OCI-LY7 (cell line): ENCODE data around the gene ADARB2.

Experiments used
- CTCF ChIP-seq: fragments of 200-600 bp; sonication (generic); conservative IDR thresholded peaks from 2 replicates; pipeline ENCODE4 v1.5.1; 2014; ENCODE audit warnings: mild to moderate bottlenecking, antibody characterized with exemption, low read length, moderate library complexity, mixed read lengths
- EZH2phosphoT487 ChIP-seq: fragments of 200-600 bp; sonication (generic); IDR thresholded peaks from 2 replicates; pipeline ENCODE4 v1.6.1; 2018; ENCODE audit warnings: low read depth, borderline replicate concordance, mild to moderate bottlenecking, mixed run types, antibody characterized with exemption, low read length, moderate library complexity, mixed read lengths

GRCh38 chr10:1567152-1567551, 170.2 kb downstream of the ADARB2 start:
- TF ChIP-seq CTCF = no peak
- no peak for TF ChIP-seq EZH2phosphoT487
